Skeletal muscle satellite cell (primary cell): ENCODE measurements around the gene FAM78A.

Experiments
- H3K27me3 ChIP-seq: 2 replicates; pipeline ENCODE4 v1.7.0; 2013; ENCODE audit warnings: low read length; ENCODE audit not compliant: control insufficient read depth, insufficient read depth
- H3K36me3 ChIP-seq: 2 replicates; pipeline ENCODE4 v1.7.0; 2013; ENCODE audit warnings: mild to moderate bottlenecking, control low read depth, low read length; ENCODE audit not compliant: insufficient read depth
- H3K4me1 ChIP-seq: 2 replicates; pipeline ENCODE4 v1.7.0; 2013; ENCODE audit warnings: low read length; ENCODE audit not compliant: control insufficient read depth, insufficient read depth
- H3K4me2 ChIP-seq: 2 replicates; pipeline ENCODE4 v1.7.0; 2013; ENCODE audit warnings: mild to moderate bottlenecking, low read length
- H3K4me3 ChIP-seq: 2 replicates; pipeline ENCODE4 v1.7.0; 2013; ENCODE audit warnings: low read length
- H3K9ac ChIP-seq: 2 replicates; pipeline ENCODE4 v1.7.0; 2013; ENCODE audit warnings: mild to moderate bottlenecking, low read depth, low read length, moderate library complexity
- H3K9me3 ChIP-seq: replicated peaks from 2 replicates; pipeline ENCODE4 v1.7.0; 2013; ENCODE audit warnings: mild to moderate bottlenecking, control low read depth, low read length

Gene FAM78A

GRCh38 chr9:131238402-131239021, 37.8 kb downstream of the FAM78A start:
- Histone ChIP-seq H3K4me2 (peak overlapping the region; percentile 64), H3K4me1 (peaks cover 19% of the 10 kb centered on the region), H3K9me3 (no peaks in the 10 kb centered on the region), H3K36me3 (peaks cover 15% of the 10 kb centered on the region), H3K9ac (peak overlapping the region; percentile 76), H3K27me3 (no peaks in the 10 kb centered on the region), H3K4me3 (peak overlapping the region; percentile 43)

GRCh38 chr9:131237931-131238401, 38.3 kb downstream of the FAM78A start:
- Histone ChIP-seq H3K36me3 (peaks cover 19% of the 10 kb centered on the region), H3K4me2 (peak overlapping the region; percentile 64), H3K9ac (peak overlapping the region; percentile 76), H3K27me3 (no peaks in the 10 kb centered on the region), H3K4me3 (peak overlapping the region; percentile 43), H3K9me3 (no peaks in the 10 kb centered on the region), H3K4me1 (peaks cover 19% of the 10 kb centered on the region)

- no peak overlapping the region for H3K4me2 ChIP-seq
- no peaks in the 10 kb centered on the region for H3K27me3 ChIP-seq
- H3K36me3 ChIP-seq = peaks cover 21% of the 10 kb centered on the region
- H3K4me3 ChIP-seq = no peak overlapping the region
- H3K9me3 ChIP-seq = no peaks in the 10 kb centered on the region
- peaks cover 19% of the 10 kb centered on the region for H3K4me1 ChIP-seq
- no peak overlapping the region for H3K9ac ChIP-seq
Measured at GRCh38 chr9:131237291-131237690, 39.0 kb downstream of the FAM78A start.

- peaks cover 26% of the 10 kb centered on the region for H3K36me3 ChIP-seq
- no peak overlapping the region for H3K4me3 ChIP-seq
- H3K27me3 ChIP-seq = no peaks in the 10 kb centered on the region
- peaks cover 19% of the 10 kb centered on the region for H3K4me1 ChIP-seq
- no peaks in the 10 kb centered on the region for H3K9me3 ChIP-seq
- H3K9ac ChIP-seq = no peak overlapping the region
- no peak overlapping the region for H3K4me2 ChIP-seq
Measured at GRCh38 chr9:131236761-131237160, 39.5 kb downstream of the FAM78A start.

- H3K36me3 ChIP-seq = peaks cover 32% of the 10 kb centered on the region
Measured at GRCh38 chr9:131236161-131236560, 40.1 kb downstream of the FAM78A start.

GRCh38 chr9:131235480-131235851, 40.8 kb downstream of the FAM78A start:
- no peak overlapping the region for H3K4me2 ChIP-seq
- H3K36me3 ChIP-seq = peaks cover 35% of the 10 kb centered on the region
- no peak overlapping the region for H3K9ac ChIP-seq
- H3K27me3 ChIP-seq = no peaks in the 10 kb centered on the region
- H3K4me1 ChIP-seq = peaks cover 19% of the 10 kb centered on the region
- H3K9me3 ChIP-seq = no peaks in the 10 kb centered on the region
- no peak overlapping the region for H3K4me3 ChIP-seq

More at GRCh38 chr9:131236161-131236560, 40.1 kb downstream of the FAM78A start:
- no peak overlapping the region for H3K4me3 ChIP-seq
- H3K4me2 ChIP-seq = no peak overlapping the region
- H3K9ac ChIP-seq = no peak overlapping the region
- no peaks in the 10 kb centered on the region for H3K27me3 ChIP-seq
- peaks cover 19% of the 10 kb centered on the region for H3K4me1 ChIP-seq
- no peaks in the 10 kb centered on the region for H3K9me3 ChIP-seq

GRCh38 chr9:131234799-131235479, 41.4 kb downstream of the FAM78A start:
- no peak overlapping the region for H3K4me2 ChIP-seq
- no peaks in the 10 kb centered on the region for H3K27me3 ChIP-seq
- H3K9me3 ChIP-seq = no peaks in the 10 kb centered on the region
- H3K9ac ChIP-seq = no peak overlapping the region
- peaks cover 40% of the 10 kb centered on the region for H3K36me3 ChIP-seq
- no peak overlapping the region for H3K4me3 ChIP-seq
- H3K4me1 ChIP-seq = peaks cover 19% of the 10 kb centered on the region

GRCh38 chr9:131233995-131234394, 42.3 kb downstream of the FAM78A start:
- H3K4me2 ChIP-seq = no peak overlapping the region
- H3K9ac ChIP-seq = no peak overlapping the region
- peaks cover 47% of the 10 kb centered on the region for H3K36me3 ChIP-seq
- H3K27me3 ChIP-seq = no peaks in the 10 kb centered on the region
- H3K9me3 ChIP-seq = no peaks in the 10 kb centered on the region
- no peak overlapping the region for H3K4me3 ChIP-seq
- peaks cover 18% of the 10 kb centered on the region for H3K4me1 ChIP-seq

- Histone ChIP-seq H3K4me2 (no peak overlapping the region), H3K36me3 (peaks cover 52% of the 10 kb centered on the region), H3K27me3 (no peaks in the 10 kb centered on the region), H3K9me3 (no peaks in the 10 kb centered on the region), H3K4me1 (peaks cover 13% of the 10 kb centered on the region), H3K4me3 (no peak overlapping the region), H3K9ac (no peak overlapping the region)
Measured at GRCh38 chr9:131233556-131233955, 42.8 kb downstream of the FAM78A start.

GRCh38 chr9:131228988-131229387, 47.3 kb downstream of the FAM78A start:
- no peak overlapping the region for H3K4me2 ChIP-seq
- H3K4me1 ChIP-seq = no peaks in the 10 kb centered on the region
- H3K36me3 ChIP-seq = peaks cover 49% of the 10 kb centered on the region
- H3K9ac ChIP-seq = no peak overlapping the region
- H3K9me3 ChIP-seq = no peaks in the 10 kb centered on the region
- H3K27me3 ChIP-seq = no peaks in the 10 kb centered on the region
- no peak overlapping the region for H3K4me3 ChIP-seq

- Histone ChIP-seq H3K4me3 (no peak overlapping the region), H3K4me2 (no peak overlapping the region), H3K9ac (no peak overlapping the region), H3K36me3 (peaks cover 41% of the 10 kb centered on the region), H3K4me1 (no peaks in the 10 kb centered on the region), H3K9me3 (no peaks in the 10 kb centered on the region), H3K27me3 (no peaks in the 10 kb centered on the region)
Measured at GRCh38 chr9:131227959-131228460, 48.3 kb downstream of the FAM78A start.
